Inferior parietal cortex (tissue), 1 donor: ENCODE data around the gene SELENOH.
"Not testable (repeated sequence)": the region's sequence is repeated elsewhere in the genome, so short reads cannot be mapped to it uniquely, and the experiment has no call there.

Experiments used
- DNase-seq: peaks from one replicate; pipeline ENCODE4 v3.0.0-alpha.2; 2016; ENCODE audit errors: extremely low spot score

SELENOH gene

GRCh38 chr11:57741132-57742086 is at the start of gene SELENOH:
SELENOH (plus strand) TSS chr11:57741491; CDS start chr11:57741596, 105 bp downstream.
- peak; percentile 94 for DNase-seq

- DNase-seq: no peak
Measured at GRCh38 chr11:57698843-57699365, 42.4 kb upstream of the SELENOH start.

- DNase-seq: no peak
Measured at GRCh38 chr11:57699813-57700212, 41.5 kb upstream of the SELENOH start.

GRCh38 chr11:57700425-57700824 is 40.9 kb upstream of the SELENOH start:
- DNase-seq: no peak

GRCh38 chr11:57703341-57703740 is 38.0 kb upstream of the SELENOH start:
- DNase-seq: no peak

- no peak for DNase-seq
Measured at GRCh38 chr11:57704932-57705331, 36.4 kb upstream of the SELENOH start.

- not testable (repeated sequence) for DNase-seq
Measured at GRCh38 chr11:57705432-57705831, 35.9 kb upstream of the SELENOH start.

- no peak for DNase-seq
Measured at GRCh38 chr11:57709802-57710367, 31.4 kb upstream of the SELENOH start.

GRCh38 chr11:57711414-57712255 is 29.7 kb upstream of the SELENOH start, which contains the start of gene MED19:
MED19 (minus strand) TSS chr11:57712215; CDS start chr11:57712179, 36 bp downstream.
- DNase-seq: no peak

GRCh38 chr11:57712256-57713150 is 28.8 kb upstream of the SELENOH start, which contains the start of gene TMX2:
TMX2 (plus strand) TSS chr11:57712593; CDS start chr11:57712619, 26 bp downstream.
- DNase-seq: peak; percentile 100

- no peak for DNase-seq
Measured at GRCh38 chr11:57713835-57714234, 27.5 kb upstream of the SELENOH start.

GRCh38 chr11:57716726-57717125 is 24.6 kb upstream of the SELENOH start:
- DNase-seq: not testable (repeated sequence)

GRCh38 chr11:57727185-57727584 is 14.1 kb upstream of the SELENOH start:
- DNase-seq: no peak

GRCh38 chr11:57728829-57729228 is 12.5 kb upstream of the SELENOH start:
- no peak for DNase-seq

- no peak for DNase-seq
Measured at GRCh38 chr11:57729479-57729878, 11.8 kb upstream of the SELENOH start.

- DNase-seq: no peak
Measured at GRCh38 chr11:57732661-57733060, 8.6 kb upstream of the SELENOH start.

- no peak for DNase-seq
Measured at GRCh38 chr11:57735619-57736298, 5.5 kb upstream of the SELENOH start.

GRCh38 chr11:57742087-57742452 is 779 bp downstream of the SELENOH start:
- DNase-seq: no peak

GRCh38 chr11:57744357-57744756 is 3.1 kb downstream of the SELENOH start:
- DNase-seq: no peak

GRCh38 chr11:57745206-57745605 is 3.9 kb downstream of the SELENOH start:
- DNase-seq: no peak
